HepG2 (cell line): Measurements from ENCODE around the gene ARF5. TPM values are rescaled to one million over a fixed set of nuclear protein-coding genes. Genes with fewer than 3 reads are reported as not detected.

Source experiments
- ARNT ChIP-seq: fragments of 450-650 bp; IDR thresholded peaks from 2 replicates; pipeline ENCODE4 v1.6.1; 2017
- CENPT ChIP-seq: sonication (generic); formaldehyde crosslinking; IDR thresholded peaks from 2 replicates; pipeline ENCODE4 v1.8.0; 2022; ENCODE audit warnings: low read depth, mild to moderate bottlenecking, moderate library complexity, missing genetic modification reagents
- FOXO4 ChIP-seq: sonication (generic); formaldehyde crosslinking; conservative IDR thresholded peaks from 2 replicates; pipeline ENCODE4 v1.8.1; 2023; ENCODE audit warnings: missing genetic modification reagents
- HMGXB3 ChIP-seq: sonication (generic); formaldehyde crosslinking; IDR thresholded peaks from 2 replicates; pipeline ENCODE4 v1.4.0; 2020; ENCODE audit warnings: missing genetic modification reagents, borderline replicate concordance
- KDM1A ChIP-seq: IDR thresholded peaks from 2 replicates; pipeline ENCODE4 v1.6.1; 2016; ENCODE audit warnings: missing compliant biosample characterization
- NR0B2 ChIP-seq: sonication (generic); formaldehyde crosslinking; IDR thresholded peaks from 2 replicates; pipeline ENCODE4 v1.4.0; 2020; ENCODE audit warnings: mild to moderate bottlenecking, missing genetic modification reagents
- SSRP1 ChIP-seq: IDR thresholded peaks from 2 replicates; pipeline ENCODE4 v1.6.1; 2016; ENCODE audit warnings: control low read depth
- TFDP2 ChIP-seq: sonication (generic); formaldehyde crosslinking; IDR thresholded peaks from 2 replicates; pipeline ENCODE4 v1.4.0; 2020; ENCODE audit warnings: missing genetic modification reagents
- ZBTB33 ChIP-seq: sonication (generic); formaldehyde crosslinking; IDR thresholded peaks from 2 replicates; pipeline ENCODE4 v1.4.0; 2020; ENCODE audit warnings: missing genetic modification reagents
- ZBTB46 ChIP-seq: sonication (generic); formaldehyde crosslinking; IDR thresholded peaks from 2 replicates; pipeline ENCODE4 v1.4.0; 2020; ENCODE audit warnings: mild to moderate bottlenecking, missing genetic modification reagents, borderline replicate concordance
- ZNF235 ChIP-seq: sonication (generic); formaldehyde crosslinking; IDR thresholded peaks from 2 replicates; pipeline ENCODE4 v1.8.1; 2023; ENCODE audit warnings: mild to moderate bottlenecking, missing genetic modification reagents, borderline replicate concordance
- ZNF335 ChIP-seq: sonication (generic); formaldehyde crosslinking; IDR thresholded peaks from 2 replicates; pipeline ENCODE4 v1.4.0; 2020; ENCODE audit warnings: missing genetic modification reagents
- ZNF446 ChIP-seq: sonication (generic); formaldehyde crosslinking; IDR thresholded peaks from 2 replicates; pipeline ENCODE4 v1.5.0; 2020; ENCODE audit warnings: mild to moderate bottlenecking, missing genetic modification reagents
- ZSCAN20 ChIP-seq: sonication (generic); formaldehyde crosslinking; IDR thresholded peaks from 2 replicates; pipeline ENCODE4 v1.4.0; 2020; ENCODE audit warnings: missing genetic modification reagents, mild to moderate bottlenecking, borderline replicate concordance
- ZUFSP ChIP-seq: sonication (generic); formaldehyde crosslinking; IDR thresholded peaks from 2 replicates; pipeline ENCODE4 v1.9.0; 2021; ENCODE audit warnings: missing genetic modification reagents, mild to moderate bottlenecking, borderline replicate concordance
- polyA plus RNA-seq, 8 experiments: library from polyadenylated mRNA; depleted of rRNA in 3 of 8; stranded (reverse) in 7 of 8; unstranded in 1 of 8; fragments of >200 nt; fragmentation: Illumina TruSeq in 4 of 8; extraction: Trizol in 4 of 8; gene quantifications; 2 replicates each; pipeline versions ENCODE4 v1.2.1 to v1.2.3, GENCODE V29; 2011 to 2016; ENCODE audit warnings: low read depth in 4 of 8, missing spikeins in 1 of 8, mixed read lengths in 1 of 8; ENCODE audit not compliant: insufficient read depth in 1 of 8
- total RNA-seq, 5 experiments: library from RNA; depleted of rRNA; stranded (reverse); fragments of >200 nt; fragmentation: Illumina TruSeq; extraction: Trizol; gene quantifications; 2 replicates each; pipeline ENCODE4 v1.2.3, GENCODE V29; 2016; ENCODE audit warnings: low read depth in 1 of 5

ARF5 gene
- total and polyA plus RNA-seq, 2 of the 13 experiments (the other 11 are each of a cell fraction or from before 2014, with no cell fraction given): 109 to 135 TPM

- TF ChIP-seq ZUFSP (CRISPR knock-in tag) (no peak), ARNT (no peak), NR0B2 (no peak), HMGXB3 (CRISPR knock-in tag) (no peak), FOXO4 (CRISPR knock-in tag) (no peak), ZSCAN20 (CRISPR knock-in tag) (no peak), SSRP1 (CRISPR knock-in tag) (no peak), ZBTB33 (CRISPR knock-in tag) (peak; percentile 74), ZNF446 (CRISPR knock-in tag) (no peak), CENPT (CRISPR knock-in tag) (no peak), KDM1A (CRISPR knock-in tag) (no peak), ZBTB46 (CRISPR knock-in tag) (no peak), ZNF235 (CRISPR knock-in tag) (no peak), ZNF335 (CRISPR knock-in tag) (no peak), TFDP2 (0 out of 2 replicates have a peak, but pooled peaks have one; percentile 31)
These were observed 5.8 kb upstream of the ARF5 start (continued) for GRCh38 chr7:127582361-127582760.
